ENCODE data around the gene PSMC5. TPM values are rescaled to one million over a fixed set of nuclear protein-coding genes. Genes with fewer than 3 reads are reported as not detected.
A peak's percentile ranks its signal among the peaks of the same experiment; 100 is the strongest.
"Not testable (repeated sequence)": the region's sequence is repeated elsewhere in the genome, so short reads cannot be mapped to it uniquely, and the experiment has no call there.

The PSMC5 gene
- polyA plus RNA-seq, 1 donor (not counting 4 experiments of a cell fraction or from before 2014, with no cell fraction given), result 141 TPM

GRCh38 chr17:63859257-63859656, 32.0 kb downstream of the PSMC5 start:
- no peaks in the 10 kb centered on the region for H3K9me1 ChIP-seq (ENCODE audit: control insufficient read depth, extremely low read depth, insufficient read depth, low read length)
- no peak for FAIRE-seq
- no peak overlapping the region for H2AFZ ChIP-seq (ENCODE audit: control insufficient read depth, low read length)
- dilution Hi-C loops (cut with MboI; ENCODE audit: extremely low pct_ligation_motif_present, low sequenced_read_pairs), result no loop called here
- no peak overlapping the region for H3K27ac ChIP-seq (ENCODE audit: control insufficient read depth, insufficient read depth, low read length)
- TF ChIP-seq CTCF (optimal IDR thresholded peaks at IDR 0.05 in 1 of 3, IDR thresholded peaks at IDR 0.05 in 1 of 3, conservative IDR thresholded peaks at IDR 0.05 in 1 of 3; ENCODE audit: extremely low read depth in 1 of 3, insufficient read depth in 2 of 3, low read length in 3 of 3) (no peak), EZH2 (IDR thresholded peaks at IDR 0.05; ENCODE audit: low read length) (no peak)
- no peaks in the 10 kb centered on the region for H3K36me3 ChIP-seq (ENCODE audit: control insufficient read depth in 2 of 2, extremely low read depth in 1 of 2, insufficient read depth in 2 of 2, low read length in 2 of 2)
- no peaks in the 10 kb centered on the region for H4K20me1 ChIP-seq (ENCODE audit: control insufficient read depth, extremely low read depth, insufficient read depth, low read length)
- no peaks in the 10 kb centered on the region for H3K79me2 ChIP-seq (ENCODE audit: control insufficient read depth, insufficient read depth, low read length)
- no peaks in the 10 kb centered on the region for H3K9me3 ChIP-seq (ENCODE audit: control insufficient read depth, low read depth, low read length)
- H3K4me2 ChIP-seq (ENCODE audit: control insufficient read depth, extremely low read depth, insufficient read depth, low read depth, low read length), result no peak overlapping the region
- no peak overlapping the region for H3K9ac ChIP-seq (ENCODE audit: control insufficient read depth, extremely low read depth, insufficient read depth, low read length)
- no peak overlapping the region for H3K4me3 ChIP-seq (ENCODE audit: control insufficient read depth in 2 of 3, extremely low read depth in 1 of 3, insufficient read depth in 2 of 3, low read depth in 1 of 3, low read length in 3 of 3)
- H3K4me1 ChIP-seq (ENCODE audit: control insufficient read depth, extremely low read depth, insufficient read depth, low read length), result no peaks in the 10 kb centered on the region
- H3K27me3 ChIP-seq (ENCODE audit: control insufficient read depth, extremely low read depth, insufficient read depth, low read length), result no peaks in the 10 kb centered on the region
- DNase-seq (ENCODE audit: low read depth, low spot score), result no peak

GRCh38 chr17:63866625-63867024, 39.4 kb downstream of the PSMC5 start:
- H2AFZ ChIP-seq (ENCODE audit: control insufficient read depth, low read length); H3K36me3 ChIP-seq (ENCODE audit: control insufficient read depth in 2 of 2, extremely low read depth in 1 of 2, insufficient read depth in 2 of 2, low read length in 2 of 2); H3K27ac ChIP-seq (ENCODE audit: control insufficient read depth, insufficient read depth, low read length); dilution Hi-C loops (cut with MboI; ENCODE audit: extremely low pct_ligation_motif_present, low sequenced_read_pairs); H3K9ac ChIP-seq (ENCODE audit: control insufficient read depth, extremely low read depth, insufficient read depth, low read length); H3K27me3 ChIP-seq (ENCODE audit: control insufficient read depth, extremely low read depth, insufficient read depth, low read length); DNase-seq (ENCODE audit: low read depth, low spot score); H3K9me1 ChIP-seq (ENCODE audit: control insufficient read depth, extremely low read depth, insufficient read depth, low read length); H3K4me3 ChIP-seq (ENCODE audit: control insufficient read depth in 2 of 3, extremely low read depth in 1 of 3, insufficient read depth in 2 of 3, low read depth in 1 of 3, low read length in 3 of 3); H3K4me2 ChIP-seq (ENCODE audit: control insufficient read depth, extremely low read depth, insufficient read depth, low read depth, low read length); FAIRE-seq; H3K79me2 ChIP-seq (ENCODE audit: control insufficient read depth, insufficient read depth, low read length); H4K20me1 ChIP-seq (ENCODE audit: control insufficient read depth, extremely low read depth, insufficient read depth, low read length); H3K9me3 ChIP-seq (ENCODE audit: control insufficient read depth, low read depth, low read length); H3K4me1 ChIP-seq (ENCODE audit: control insufficient read depth, extremely low read depth, insufficient read depth, low read length): not testable (repeated sequence)
- TF ChIP-seq CTCF (optimal IDR thresholded peaks at IDR 0.05 in 1 of 3, IDR thresholded peaks at IDR 0.05 in 1 of 3, conservative IDR thresholded peaks at IDR 0.05 in 1 of 3; ENCODE audit: extremely low read depth in 1 of 3, insufficient read depth in 2 of 3, low read length in 3 of 3), result peak in 1 of 3 experiments; percentile 24

All from keratinocyte (primary cell).